H1 (cell line): ENCODE data around the gene GDI2. TPM values are rescaled to one million over a fixed set of nuclear protein-coding genes. Genes with fewer than 3 reads are reported as not detected.

ENCODE experiments used
- CTCF ChIA-PET: fragments of 300-600 bp; sonication (Branson Sonifier 250); formaldehyde crosslinking; loops from one replicate; lab custom pipeline; 2021; ENCODE audit not compliant: partially characterized antibody; lab: Charles Lee
- POLR2A ChIA-PET: fragments of 300-600 bp; sonication (Branson Sonifier 250); formaldehyde crosslinking; loops from one replicate; lab custom pipeline; 2021; ENCODE audit warnings: inconsistent platforms; ENCODE audit not compliant: partially characterized antibody; lab: Charles Lee
- DNase-seq, 2 experiments: peaks; one replicate each; pipeline versions ENCODE4 v3.0.0 to v3.0.0-alpha.2; 2010 to 2022; ENCODE audit warnings: low spot score in 2 of 2, low read depth in 1 of 2, mixed read lengths in 1 of 2
- FAIRE-seq: peaks from 2 replicates; lab custom pipeline; 2011; peaks lifted over from hg19 to GRCh38; lab: Jason Lieb, UNC
- H2AFZ ChIP-seq: 2 replicates; pipeline ENCODE4 v1.8.1; 2012; ENCODE audit warnings: low read length, inconsistent platforms
- H2AK5ac ChIP-seq: 2 replicates; pipeline ENCODE4 v1.6.1; 2013; ENCODE audit warnings: low read depth, low read length
- H2BK120ac ChIP-seq: replicated peaks from 2 replicates; pipeline ENCODE3; 2013; ENCODE audit warnings: low read depth, low read length, inconsistent platforms
- H2BK12ac ChIP-seq: 2 replicates; pipeline ENCODE4 v1.6.1; 2013; ENCODE audit warnings: low read depth, low read length
- H2BK15ac ChIP-seq: 2 replicates; pipeline ENCODE4 v1.6.1; 2013; ENCODE audit warnings: low read length
- H2BK20ac ChIP-seq: 2 replicates; pipeline ENCODE4 v1.6.1; 2013; ENCODE audit warnings: low read length
- H2BK5ac ChIP-seq: 2 replicates; pipeline ENCODE4 v1.6.1; 2013; ENCODE audit warnings: low read depth, low read length
- H3K14ac ChIP-seq: 2 replicates; pipeline ENCODE4 v1.6.1; 2013; ENCODE audit warnings: inconsistent platforms; ENCODE audit not compliant: insufficient read length
- H3K18ac ChIP-seq: 2 replicates; pipeline ENCODE4 v1.6.1; 2013; ENCODE audit warnings: low read length; ENCODE audit errors: extremely low read depth
- H3K23ac ChIP-seq: 2 replicates; pipeline ENCODE4 v1.6.1; 2013; ENCODE audit warnings: inconsistent platforms; ENCODE audit not compliant: insufficient read length
- H3K23me2 ChIP-seq: 2 replicates; pipeline ENCODE4 v1.6.1; 2013; ENCODE audit warnings: low read depth, low read length
- H3K27ac ChIP-seq: 2 replicates; pipeline ENCODE4 v1.6.1; 2011; ENCODE audit warnings: low read depth, low read length, inconsistent platforms
- H3K27me3 ChIP-seq, 4 experiments: replicated peaks in 1 of 4; 1 replicate in 1 of 4; 2 replicates in 3 of 4; pipeline versions ENCODE4 v1.6.1 to v1.8.1; 2011 to 2013; ENCODE audit warnings: low read length in 3 of 4, mild to moderate bottlenecking in 3 of 4, inconsistent platforms in 2 of 4, mixed read lengths in 2 of 4, moderate library complexity in 1 of 4; ENCODE audit not compliant: control insufficient read depth in 3 of 4, insufficient read depth in 3 of 4; ENCODE audit errors: extremely low read depth in 1 of 4
- H3K36me3 ChIP-seq, 4 experiments: 2 replicates each; pipeline versions ENCODE4 v1.6.1 to v1.8.1; 2011 to 2013; ENCODE audit warnings: mild to moderate bottlenecking in 4 of 4, low read length in 3 of 4, moderate library complexity in 2 of 4, control low read depth in 1 of 4, inconsistent platforms in 1 of 4; ENCODE audit not compliant: insufficient read depth in 4 of 4, control insufficient read depth in 2 of 4
- H3K4ac ChIP-seq: replicated peaks from 2 replicates; pipeline ENCODE3; 2013; ENCODE audit warnings: low read length, low read depth, mixed read lengths, inconsistent platforms; ENCODE audit not compliant: insufficient read length
- H3K4me1 ChIP-seq, 4 experiments: replicated peaks in 1 of 4; 1 replicate in 1 of 4; 2 replicates in 3 of 4; pipeline versions ENCODE4 v1.6.1 to v1.8.1; 2011 to 2013; ENCODE audit warnings: low read length in 3 of 4, inconsistent platforms in 2 of 4, mixed read lengths in 1 of 4; ENCODE audit not compliant: insufficient read depth in 4 of 4, control insufficient read depth in 3 of 4
- H3K4me2 ChIP-seq, 2 experiments: 2 replicates each; pipeline versions ENCODE4 v1.6.1 to v1.8.1; 2011 to 2013; ENCODE audit warnings: low read depth in 2 of 2, low read length in 2 of 2, control low read depth in 1 of 2, inconsistent platforms in 1 of 2, mild to moderate bottlenecking in 1 of 2; ENCODE audit not compliant: insufficient read depth in 1 of 2
- H3K4me3 ChIP-seq, 4 experiments: fragments of 200-600, 300-600 bp in 1 of 4; sonication (generic), shearing (Covaris generic), sonication (Bioruptor Twin) in 1 of 4; 2 replicates each; pipeline versions ENCODE4 v1.5.1 to v1.8.1; 2011 to 2016; ENCODE audit warnings: low read length in 4 of 4, low read depth in 3 of 4, control low read depth in 2 of 4, inconsistent platforms in 2 of 4, mild to moderate bottlenecking in 2 of 4, mixed read lengths in 1 of 4, moderate library complexity in 1 of 4; ENCODE audit not compliant: insufficient read depth in 2 of 4; ENCODE audit errors: extremely low read depth in 1 of 4
- H3K56ac ChIP-seq: replicated peaks from 2 replicates; pipeline ENCODE3; 2013; ENCODE audit warnings: low read depth, mild to moderate bottlenecking, mixed read lengths, low read length, inconsistent platforms; ENCODE audit not compliant: insufficient read length
- H3K79me1 ChIP-seq: 2 replicates; pipeline ENCODE4 v1.6.1; 2013; ENCODE audit warnings: low read depth, low read length, control low read depth
- H3K79me2 ChIP-seq, 2 experiments: 2 replicates each; pipeline versions ENCODE4 v1.6.1 to v1.8.1; 2012 to 2013; ENCODE audit warnings: low read length in 2 of 2, mild to moderate bottlenecking in 2 of 2, inconsistent platforms in 1 of 2; ENCODE audit not compliant: insufficient read depth in 2 of 2, control insufficient read depth in 1 of 2
- H3K9ac ChIP-seq, 4 experiments: replicated peaks in 1 of 4; 1 replicate in 1 of 4; 2 replicates in 3 of 4; pipeline versions ENCODE4 v1.6.1 to v1.8.1; 2011 to 2013; ENCODE audit warnings: low read depth in 3 of 4, low read length in 3 of 4, control low read depth in 2 of 4, mild to moderate bottlenecking in 2 of 4, moderate library complexity in 2 of 4, inconsistent platforms in 1 of 4; ENCODE audit errors: extremely low read depth in 1 of 4
- H3K9me3 ChIP-seq, 2 experiments: 2 replicates each; pipeline versions ENCODE4 v1.6.1 to v1.8.1; 2012 to 2013; ENCODE audit warnings: mild to moderate bottlenecking in 2 of 2, moderate library complexity in 2 of 2, control low read depth in 1 of 2, inconsistent platforms in 1 of 2, low read depth in 1 of 2, low read length in 1 of 2, mixed read lengths in 1 of 2; ENCODE audit not compliant: insufficient read depth in 2 of 2
- H4K20me1 ChIP-seq, 2 experiments: replicated peaks in 1 of 2; 2 replicates each; pipeline versions ENCODE3 to v1.8.1; 2011 to 2013; ENCODE audit warnings: inconsistent platforms in 2 of 2, low read length in 2 of 2, mild to moderate bottlenecking in 1 of 2; ENCODE audit not compliant: insufficient read depth in 2 of 2, control insufficient read depth in 1 of 2
- H4K5ac ChIP-seq: 2 replicates; pipeline ENCODE4 v1.6.1; 2013; ENCODE audit warnings: low read length, low read depth, mixed read lengths, inconsistent platforms; ENCODE audit not compliant: insufficient read length
- H4K8ac ChIP-seq: 2 replicates; pipeline ENCODE4 v1.8.0; 2013; ENCODE audit warnings: mild to moderate bottlenecking, moderate library complexity, low read length, inconsistent platforms; ENCODE audit not compliant: insufficient read depth; ENCODE audit errors: extremely low read depth
- H4K91ac ChIP-seq: replicated peaks from 2 replicates; pipeline ENCODE3; 2013; ENCODE audit warnings: low read length, mixed read lengths, inconsistent platforms; ENCODE audit not compliant: insufficient read length
- ASH2L ChIP-seq: fragments of 200-600, 300-600 bp; sonication (generic); IDR thresholded peaks from one replicate; pipeline ENCODE4 v1.7.1; 2017; ENCODE audit warnings: low read length
- CHD1 ChIP-seq: IDR thresholded peaks from 2 replicates; pipeline ENCODE4 v1.6.1; 2012; ENCODE audit warnings: low read depth, low read length, improper control_type of control experiment
- TBP ChIP-seq: IDR thresholded peaks from 2 replicates; pipeline ENCODE4 v1.6.1; 2011; ENCODE audit warnings: low read depth, low read length, improper control_type of control experiment
- YY1 ChIP-seq: IDR thresholded peaks from 2 replicates; pipeline ENCODE4 v1.6.1; 2011; ENCODE audit warnings: low read depth, mild to moderate bottlenecking, low read length
- WGBS, 2 experiments: shearing (Covaris generic) in 1 of 2; methylation state at CpG; one replicate each; pipeline versions ENCODE4 v1.1.6 to v1.1.7; 2013 to 2015; ENCODE audit warnings: low lambda C conversion rate in 2 of 2, mixed read lengths in 2 of 2, inconsistent platforms in 1 of 2, low coverage in 1 of 2, missing lambda C conversion rate in 1 of 2; ENCODE audit not compliant: insufficient replicate concordance in 2 of 2, insufficient coverage in 1 of 2, insufficient read length in 1 of 2; ENCODE audit errors: extremely low coverage in 1 of 2, missing lambda C conversion rate in 1 of 2; 5-methylcytosine and 5-hydroxymethylcytosine counted together
- polyA plus RNA-seq, 7 experiments: library from polyadenylated mRNA; depleted of rRNA in 3 of 7; stranded (reverse) in 5 of 7; unstranded in 2 of 7; fragments of >200 nt in 5 of 7; fragments of 200-250 nt in 2 of 7; gene quantifications; 1 replicate in 5 of 7; 2 replicates in 1 of 7; 4 replicates in 1 of 7; pipeline versions ENCODE4 v1.2.1 to v1.2.3, GENCODE V29; 2011 to 2013; ENCODE audit warnings: missing spikeins in 2 of 7, mixed read lengths in 2 of 7
- total RNA-seq: library from RNA; stranded (reverse); fragmentation: NEBNext Ultra II Directional; extraction: Animal tissue kit (Norgen Biotek cat#: 25700); gene quantifications from 2 replicates; pipeline ENCODE4 v1.2.1, GENCODE V29; 2021

GDI2 gene
- total and polyA plus RNA-seq, 2 of the 8 experiments (the other 6 are each of a cell fraction or from before 2014, with no cell fraction given), result 168 to 385 TPM

DNA sequence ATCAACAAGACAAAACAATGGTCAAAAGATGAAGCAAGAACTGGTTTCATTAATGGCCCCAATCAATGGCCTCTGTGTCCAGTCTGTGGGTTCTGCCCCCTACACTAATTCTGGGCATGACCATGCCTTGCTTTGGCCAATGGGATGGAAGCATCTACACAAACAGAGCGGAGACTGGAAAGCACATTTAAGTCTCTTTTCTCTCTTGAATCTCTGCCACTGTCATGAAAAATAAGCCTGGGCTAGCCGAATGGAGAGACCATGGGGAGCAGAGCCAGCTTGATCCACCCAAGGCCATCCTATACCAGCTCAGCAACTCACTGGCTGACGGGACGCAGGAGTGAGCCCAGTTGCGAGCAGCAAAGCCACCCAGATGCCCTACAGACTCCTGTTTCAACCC is 45.6 kb upstream of the GDI2 start:
- Histone ChIP-seq H3K56ac (no peak overlapping the region), H3K4ac (no peak overlapping the region), H3K4me2 (no peak overlapping the region), H3K79me1 (no peaks in the 10 kb centered on the region), H3K23me2 (no peaks in the 10 kb centered on the region), H3K27me3 (no peaks in the 10 kb centered on the region), H3K14ac (no peak overlapping the region), H3K79me2 (no peaks in the 10 kb centered on the region), H2BK120ac (no peak overlapping the region), H4K20me1 (peaks cover 0 to 2% of the 10 kb centered on the region in 2 experiments), H3K27ac (no peak overlapping the region), H3K18ac (no peak overlapping the region), H2AK5ac (no peak overlapping the region), H2BK20ac (no peak overlapping the region), H3K9ac (no peak overlapping the region), H2BK15ac (no peak overlapping the region), H2AFZ (no peak overlapping the region), H3K4me1 (no peaks in the 10 kb centered on the region; a peak in 1 of 7 replicates), H3K4me3 (no peak overlapping the region), H2BK12ac (no peak overlapping the region), H3K36me3 (no peaks in the 10 kb centered on the region), H4K91ac (no peak overlapping the region), H3K23ac (no peak overlapping the region), H4K8ac (no peak overlapping the region), H3K9me3 (no peaks in the 10 kb centered on the region), H4K5ac (no peak overlapping the region), H2BK5ac (no peak overlapping the region)
- DNase-seq (no peak), FAIRE-seq (no peak)
- no peak for TF ChIP-seq TBP
- no peak for TF ChIP-seq YY1
- no peak for TF ChIP-seq ASH2L
- TF ChIP-seq CHD1, result no peak
- ChIA-PET CTCF (interaction anchor here (0.7 to 9.6 kb wide), 3 partner anchors 11 to 15 kb away, joined by 4 to 70 read pairs (median 12); no protein-coding TSS in a partner anchor), POLR2A (interaction anchor here (1.1 to 3.6 kb wide), 2 partner anchors 10 to 16 kb away, joined by 3 to 14 read pairs; no protein-coding TSS in a partner anchor)
- WGBS, 2 experiments, result 90% methylated on average over 5 of the region's 5 CpGs; no CpG with 5 or more reads in 1 of the 2 experiments
